DOHH2 (cell line): Measurements from ENCODE around the gene DENND5B.

ENCODE experiments used
- H3F3A ChIP-seq: fragments of 200-600 bp; sonication (generic), shearing (Covaris generic); 2 replicates; pipeline ENCODE4 v1.6.0; 2016; ENCODE audit warnings: antibody characterized with exemption, mild to moderate bottlenecking; ENCODE audit not compliant: control insufficient read depth, insufficient read depth
- H3K27ac ChIP-seq: fragments of 200-600 bp; sonication (generic); 2 replicates; pipeline ENCODE4 v1.5.1; 2014; ENCODE audit warnings: low read depth, mild to moderate bottlenecking, low read length, moderate library complexity
- H3K27me3 ChIP-seq: fragments of 200-600 bp; sonication (generic); 2 replicates; pipeline ENCODE4 v1.6.1; 2014; ENCODE audit warnings: mild to moderate bottlenecking, low read length, mixed read lengths; ENCODE audit not compliant: control insufficient read depth
- H3K36me3 ChIP-seq: fragments of 200-600 bp; sonication (generic); 2 replicates; pipeline ENCODE4 v1.6.1; 2014; ENCODE audit warnings: mild to moderate bottlenecking, low read length, moderate library complexity, mixed read lengths; ENCODE audit not compliant: control insufficient read depth
- H3K4me1 ChIP-seq: fragments of 200-600 bp; sonication (generic); 2 replicates; pipeline ENCODE4 v1.6.1; 2014; ENCODE audit warnings: mild to moderate bottlenecking, low read length, mixed read lengths; ENCODE audit not compliant: control insufficient read depth
- H3K4me2 ChIP-seq: fragments of 200-600 bp; sonication (generic); 2 replicates; pipeline ENCODE4 v1.6.0; 2014; ENCODE audit warnings: mild to moderate bottlenecking, low read length, moderate library complexity
- H3K4me3 ChIP-seq: fragments of 200-600 bp; sonication (generic); 2 replicates; pipeline ENCODE4 v1.5.1; 2014; ENCODE audit warnings: mild to moderate bottlenecking, low read length, mixed read lengths
- H3K79me2 ChIP-seq: fragments of 200-600 bp; sonication (generic); 2 replicates; pipeline ENCODE4 v1.6.1; 2014; ENCODE audit warnings: mild to moderate bottlenecking, low read length, mixed read lengths; ENCODE audit not compliant: control insufficient read depth
- H3K9me2 ChIP-seq: fragments of 200-600 bp; sonication (generic); replicated peaks from 2 replicates; pipeline ENCODE4 v1.6.1; 2014; ENCODE audit warnings: mild to moderate bottlenecking, low read length, mixed read lengths; ENCODE audit not compliant: control insufficient read depth
- H3K9me3 ChIP-seq: fragments of 200-600 bp; sonication (generic); 2 replicates; pipeline ENCODE4 v1.6.1; 2014; ENCODE audit warnings: antibody characterized with exemption, low read length, mixed read lengths; ENCODE audit not compliant: control insufficient read depth, insufficient read depth
- H4K20me1 ChIP-seq: fragments of 200-600 bp; sonication (generic); 2 replicates; pipeline ENCODE4 v1.6.0; 2014; ENCODE audit warnings: low read depth, mild to moderate bottlenecking, antibody characterized with exemption, low read length, moderate library complexity; ENCODE audit not compliant: control insufficient read depth, insufficient read depth
- EZH2phosphoT487 ChIP-seq: fragments of 200-600 bp; sonication (generic); IDR thresholded peaks from 2 replicates; pipeline ENCODE4 v1.6.1; 2017; ENCODE audit warnings: borderline replicate concordance, mild to moderate bottlenecking, antibody characterized with exemption, low read length, moderate library complexity, mixed read lengths
- TF ChIP-seq, protein P1 (sequence below): fragments of 200-600 bp; sonication (generic); IDR thresholded peaks from one replicate; pipeline ENCODE4 v1.5.1; 2014; ENCODE audit warnings: antibody characterized with exemption, mild to moderate bottlenecking, low read depth, low read length; ENCODE audit not compliant: poor library complexity, severe bottlenecking

The DENND5B gene

GRCh38 chr12:31524791-31525495, 66.0 kb downstream of the DENND5B start:
- H3K79me2 ChIP-seq: peaks cover 82% of the 10 kb centered on the region
- H4K20me1 ChIP-seq: 0 out of 2 replicates have a peak, but pooled peaks cover 4% of the 10 kb centered on the region
- TF ChIP-seq, protein P1, sequence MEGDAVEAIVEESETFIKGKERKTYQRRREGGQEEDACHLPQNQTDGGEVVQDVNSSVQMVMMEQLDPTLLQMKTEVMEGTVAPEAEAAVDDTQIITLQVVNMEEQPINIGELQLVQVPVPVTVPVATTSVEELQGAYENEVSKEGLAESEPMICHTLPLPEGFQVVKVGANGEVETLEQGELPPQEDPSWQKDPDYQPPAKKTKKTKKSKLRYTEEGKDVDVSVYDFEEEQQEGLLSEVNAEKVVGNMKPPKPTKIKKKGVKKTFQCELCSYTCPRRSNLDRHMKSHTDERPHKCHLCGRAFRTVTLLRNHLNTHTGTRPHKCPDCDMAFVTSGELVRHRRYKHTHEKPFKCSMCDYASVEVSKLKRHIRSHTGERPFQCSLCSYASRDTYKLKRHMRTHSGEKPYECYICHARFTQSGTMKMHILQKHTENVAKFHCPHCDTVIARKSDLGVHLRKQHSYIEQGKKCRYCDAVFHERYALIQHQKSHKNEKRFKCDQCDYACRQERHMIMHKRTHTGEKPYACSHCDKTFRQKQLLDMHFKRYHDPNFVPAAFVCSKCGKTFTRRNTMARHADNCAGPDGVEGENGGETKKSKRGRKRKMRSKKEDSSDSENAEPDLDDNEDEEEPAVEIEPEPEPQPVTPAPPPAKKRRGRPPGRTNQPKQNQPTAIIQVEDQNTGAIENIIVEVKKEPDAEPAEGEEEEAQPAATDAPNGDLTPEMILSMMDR: no peak
- TF ChIP-seq EZH2phosphoT487: no peak
- peak overlapping the region; percentile 43 for H3K27ac ChIP-seq
- H3K4me1 ChIP-seq: peaks cover 71% of the 10 kb centered on the region
- no peaks in the 10 kb centered on the region for H3K36me3 ChIP-seq
- H3F3A ChIP-seq: peaks cover 14% of the 10 kb centered on the region
- no peaks in the 10 kb centered on the region for H3K27me3 ChIP-seq
- H3K9me3 ChIP-seq: no peaks in the 10 kb centered on the region
- H3K4me3 ChIP-seq: peak overlapping the region; percentile 46
- peak overlapping the region; percentile 65 for H3K4me2 ChIP-seq
- H3K9me2 ChIP-seq: no peaks in the 10 kb centered on the region

DNA sequence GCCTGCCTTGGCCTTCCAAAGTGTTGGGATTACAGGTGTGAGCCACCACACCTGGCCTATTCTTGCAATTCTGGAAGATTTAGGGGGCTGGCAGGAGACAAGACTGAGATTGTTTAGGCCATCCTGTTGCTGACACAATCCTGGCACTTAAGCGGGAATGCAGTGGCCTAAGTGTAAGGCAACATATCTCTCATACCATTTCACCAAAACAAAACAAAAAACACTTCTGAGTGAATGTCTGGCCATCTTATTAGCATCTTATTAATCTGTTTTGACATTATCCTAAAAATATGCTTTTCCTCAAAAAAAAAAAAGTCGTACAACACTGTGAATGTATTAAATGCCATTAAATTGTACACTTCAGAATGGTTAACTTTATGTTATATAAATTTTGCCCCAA, 67.6 kb downstream of the DENND5B start:
- H3K9me3 ChIP-seq: no peaks in the 10 kb centered on the region
- no peaks in the 10 kb centered on the region for H3K27me3 ChIP-seq
- TF ChIP-seq, protein P1: no peak
- no peak for TF ChIP-seq EZH2phosphoT487
- H3K4me3 ChIP-seq: no peak overlapping the region
- peaks cover 89% of the 10 kb centered on the region for H3K79me2 ChIP-seq
- H3K9me2 ChIP-seq: no peaks in the 10 kb centered on the region
- 0 out of 2 replicates have a peak, but pooled peaks cover 4% of the 10 kb centered on the region for H4K20me1 ChIP-seq
- H3K36me3 ChIP-seq: no peaks in the 10 kb centered on the region
- peaks cover 85% of the 10 kb centered on the region for H3K4me1 ChIP-seq
- H3K27ac ChIP-seq: no peak overlapping the region
- H3F3A ChIP-seq: peaks cover 11% of the 10 kb centered on the region
- no peak overlapping the region for H3K4me2 ChIP-seq

DNA sequence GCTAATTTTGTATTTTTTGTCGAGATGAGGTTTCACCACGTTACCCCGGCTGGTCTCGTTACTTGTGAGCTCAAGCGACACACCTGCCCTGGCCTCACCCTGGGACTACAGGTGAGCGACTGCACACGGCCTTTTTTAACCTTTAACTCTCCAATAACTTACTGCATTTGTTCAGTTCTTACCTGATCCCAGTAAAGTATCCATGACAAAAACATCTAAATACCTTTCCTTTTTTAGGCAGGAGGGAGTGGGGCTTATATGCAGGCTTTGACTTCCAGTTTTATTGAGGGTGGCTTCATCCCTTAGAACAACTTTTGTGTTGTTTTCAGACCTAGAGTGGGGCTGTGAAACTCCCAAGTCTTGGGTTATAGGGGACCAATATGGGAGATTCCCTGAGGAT, 68.3 kb downstream of the DENND5B start:
- Histone ChIP-seq H3F3A (peaks cover 9% of the 10 kb centered on the region), H3K9me2 (no peaks in the 10 kb centered on the region), H3K27ac (no peak overlapping the region), H4K20me1 (no peaks in the 10 kb centered on the region), H3K4me2 (no peak overlapping the region), H3K9me3 (no peaks in the 10 kb centered on the region), H3K4me1 (peaks cover 84% of the 10 kb centered on the region), H3K36me3 (no peaks in the 10 kb centered on the region), H3K79me2 (peaks cover 89% of the 10 kb centered on the region), H3K4me3 (no peak overlapping the region), H3K27me3 (no peaks in the 10 kb centered on the region)
- TF ChIP-seq EZH2phosphoT487: no peak
- TF ChIP-seq, protein P1: no peak
